ENCODE measurements around the gene DNAJB14.

Gene DNAJB14

GRCh38 chr4:99887837-99888236 is 58.6 kb downstream of the DNAJB14 start:
- no peak for TF ChIP-seq Cebpa-rat (IDR thresholded peaks at IDR 0.05)

GRCh38 chr4:99886146-99886545 is 60.3 kb downstream of the DNAJB14 start:
- peaks cover 29 to 91% (median 53%) of the 10 kb centered on the region in 11 experiments for H3K36me3 ChIP-seq
- TF ChIP-seq Cebpa-rat (IDR thresholded peaks at IDR 0.05): no peak

More at GRCh38 chr4:99887837-99888236, 58.6 kb downstream of the DNAJB14 start:
- Histone ChIP-seq H3K36me3 (peaks cover 24 to 83% (median 49%) of the 10 kb centered on the region in 11 experiments; a peak in 20 of 22 replicates), H3K9me3 (replicated peaks in 1 of 11) (no peaks in the 10 kb centered on the region), H3K4me1 (peaks cover 7 to 40% (median 12%) of the 10 kb centered on the region in 10 experiments), H3K9ac (peak overlapping the region in 1 of 11 experiments; percentile 40; a peak in 2 of 22 replicates), H4K20me1 (peaks cover 0 to 78% (median 22%) of the 10 kb centered on the region in 11 experiments; a peak in 10 of 22 replicates), H3K4me3 (no peak overlapping the region), H3K4me2 (no peak overlapping the region), H3K27me3 (no peaks in the 10 kb centered on the region), H3K27ac (no peak overlapping the region)

GRCh38 chr4:99885687-99886086 is 60.7 kb downstream of the DNAJB14 start:
- no peak overlapping the region for H3K4me2 ChIP-seq
- H3K4me3 ChIP-seq: no peak overlapping the region
- H3K4me1 ChIP-seq: peaks cover 0 to 19% (median 0%) of the 10 kb centered on the region in 10 experiments; a peak in 4 of 20 replicates
- H3K27ac ChIP-seq: no peak overlapping the region
- peaks cover 30 to 91% (median 54%) of the 10 kb centered on the region in 11 experiments for H3K36me3 ChIP-seq
- peaks cover 0 to 59% (median 13%) of the 10 kb centered on the region in 11 experiments; a peak in 10 of 22 replicates for H4K20me1 ChIP-seq
- H3K9me3 ChIP-seq (replicated peaks in 1 of 11): no peaks in the 10 kb centered on the region
- no peak overlapping the region; a peak in 1 of 22 replicates for H3K9ac ChIP-seq
- TF ChIP-seq Cebpa-rat (IDR thresholded peaks at IDR 0.05): no peak
- H3K27me3 ChIP-seq: no peaks in the 10 kb centered on the region

More at GRCh38 chr4:99886146-99886545, 60.3 kb downstream of the DNAJB14 start:
- Histone ChIP-seq H3K27me3 (no peaks in the 10 kb centered on the region), H3K27ac (no peak overlapping the region), H3K9me3 (replicated peaks in 1 of 11) (no peaks in the 10 kb centered on the region), H3K4me3 (no peak overlapping the region), H4K20me1 (peaks cover 0 to 64% (median 16%) of the 10 kb centered on the region in 11 experiments; a peak in 10 of 22 replicates), H3K4me1 (peaks cover 0 to 23% (median under 1%) of the 10 kb centered on the region in 10 experiments; a peak in 9 of 20 replicates), H3K9ac (no peak overlapping the region; a peak in 1 of 22 replicates), H3K4me2 (no peak overlapping the region)

GRCh38 chr4:99885063-99885664 is 61.3 kb downstream of the DNAJB14 start:
- Histone ChIP-seq H3K4me3 (no peak overlapping the region), H3K27me3 (no peaks in the 10 kb centered on the region), H3K9ac (no peak overlapping the region; a peak in 1 of 22 replicates), H4K20me1 (peaks cover 0 to 54% (median 13%) of the 10 kb centered on the region in 11 experiments; a peak in 10 of 22 replicates), H3K4me1 (peaks cover 0 to 14% (median 0%) of the 10 kb centered on the region in 10 experiments; a peak in 4 of 20 replicates), H3K36me3 (peaks cover 35 to 91% (median 59%) of the 10 kb centered on the region in 11 experiments), H3K27ac (no peak overlapping the region; a peak in 1 of 22 replicates), H3K9me3 (replicated peaks in 1 of 11) (no peaks in the 10 kb centered on the region), H3K4me2 (no peak overlapping the region)
- TF ChIP-seq Cebpa-rat (IDR thresholded peaks at IDR 0.05): no peak

GRCh38 chr4:99879458-99879857 is 67.0 kb downstream of the DNAJB14 start:
- H3K27me3 ChIP-seq: no peaks in the 10 kb centered on the region
- no peak overlapping the region for H3K4me3 ChIP-seq
- peaks cover 52 to 87% (median 65%) of the 10 kb centered on the region in 11 experiments for H3K36me3 ChIP-seq
- H4K20me1 ChIP-seq: peaks cover 0 to 4% (median 0%) of the 10 kb centered on the region in 11 experiments; a peak in 3 of 22 replicates
- 0 out of 22 replicates have a peak, but pooled peaks of 1 of the 11 experiments have one; percentile 12 for TF ChIP-seq Cebpa-rat (IDR thresholded peaks at IDR 0.05)
- no peak overlapping the region for H3K4me2 ChIP-seq
- no peaks in the 10 kb centered on the region for H3K9me3 ChIP-seq (replicated peaks in 1 of 11)
- H3K4me1 ChIP-seq: no peaks in the 10 kb centered on the region
- H3K27ac ChIP-seq: no peak overlapping the region
- no peak overlapping the region for H3K9ac ChIP-seq

GRCh38 chr4:99878604-99879003 is 67.8 kb downstream of the DNAJB14 start:
- no peak for TF ChIP-seq Cebpa-rat (IDR thresholded peaks at IDR 0.05)
- H3K36me3 ChIP-seq: peaks cover 47 to 78% (median 56%) of the 10 kb centered on the region in 11 experiments
- no peak overlapping the region for H3K4me2 ChIP-seq

GRCh38 chr4:99876946-99877345 is 69.5 kb downstream of the DNAJB14 start:
- no peak overlapping the region for H3K4me2 ChIP-seq
- no peak for TF ChIP-seq Cebpa-rat (IDR thresholded peaks at IDR 0.05)
- H3K9me3 ChIP-seq (replicated peaks in 1 of 11): no peaks in the 10 kb centered on the region
- no peak overlapping the region for H3K9ac ChIP-seq
- no peaks in the 10 kb centered on the region for H3K4me1 ChIP-seq
- no peak overlapping the region for H3K27ac ChIP-seq
- no peaks in the 10 kb centered on the region for H3K27me3 ChIP-seq
- peaks cover 44 to 64% (median 48%) of the 10 kb centered on the region in 11 experiments for H3K36me3 ChIP-seq
- H3K4me3 ChIP-seq: no peak overlapping the region
- peaks cover 0 to 4% (median 0%) of the 10 kb centered on the region in 11 experiments; a peak in 1 of 22 replicates for H4K20me1 ChIP-seq

More at GRCh38 chr4:99878604-99879003, 67.8 kb downstream of the DNAJB14 start:
- H3K9me3 ChIP-seq (replicated peaks in 1 of 11): no peaks in the 10 kb centered on the region
- H4K20me1 ChIP-seq: peaks cover 0 to 4% (median 0%) of the 10 kb centered on the region in 11 experiments; a peak in 1 of 22 replicates
- no peaks in the 10 kb centered on the region for H3K4me1 ChIP-seq
- no peak overlapping the region for H3K27ac ChIP-seq
- no peaks in the 10 kb centered on the region for H3K27me3 ChIP-seq
- H3K4me3 ChIP-seq: no peak overlapping the region
- no peak overlapping the region for H3K9ac ChIP-seq

GRCh38 chr4:99875071-99875470 is 71.3 kb downstream of the DNAJB14 start:
- Histone ChIP-seq H4K20me1 (peaks cover 0 to 4% (median 0%) of the 10 kb centered on the region in 11 experiments; a peak in 1 of 22 replicates), H3K4me3 (no peak overlapping the region), H3K9me3 (replicated peaks in 1 of 11) (no peaks in the 10 kb centered on the region), H3K27ac (no peak overlapping the region), H3K36me3 (peaks cover 25 to 55% (median 29%) of the 10 kb centered on the region in 11 experiments), H3K4me2 (no peak overlapping the region), H3K4me1 (no peaks in the 10 kb centered on the region), H3K27me3 (no peaks in the 10 kb centered on the region), H3K9ac (no peak overlapping the region)
- TF ChIP-seq Cebpa-rat (IDR thresholded peaks at IDR 0.05): no peak

- Histone ChIP-seq H3K4me2 (no peak overlapping the region), H3K36me3 (peaks cover 2 to 52% (median 6%) of the 10 kb centered on the region in 11 experiments; a peak in 8 of 22 replicates), H3K4me1 (no peaks in the 10 kb centered on the region), H3K27ac (no peak overlapping the region), H4K20me1 (no peaks in the 10 kb centered on the region), H3K4me3 (no peak overlapping the region), H3K9ac (no peak overlapping the region), H3K27me3 (no peaks in the 10 kb centered on the region), H3K9me3 (replicated peaks in 1 of 11) (no peaks in the 10 kb centered on the region)
- TF ChIP-seq Cebpa-rat (IDR thresholded peaks at IDR 0.05): no peak
Observed at GRCh38 chr4:99872570-99872969, 73.8 kb downstream of the DNAJB14 start.
